ENCODE data around the gene ZYG11B.

Gene ZYG11B

DNA sequence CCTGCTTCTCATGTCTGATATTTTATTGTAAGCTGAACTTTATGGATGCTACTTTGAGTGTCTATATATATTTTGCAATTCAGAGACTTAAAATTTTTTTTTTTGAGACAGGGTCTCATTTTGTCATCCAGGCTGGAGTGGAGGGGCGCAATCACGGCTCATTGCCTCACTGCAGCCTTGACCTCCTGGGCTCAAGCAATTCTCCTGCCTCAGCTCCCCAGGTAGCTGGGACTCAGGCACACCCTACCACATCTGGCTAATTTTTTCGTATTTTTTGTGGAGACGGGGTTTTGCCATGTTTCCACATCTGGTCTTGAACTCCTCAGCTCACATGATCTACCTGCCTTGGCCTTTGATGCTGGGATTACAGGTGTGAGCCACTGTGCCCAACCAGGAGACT is 124.7 kb downstream of the ZYG11B start:
- H3K9ac ChIP-seq (ENCODE audit: low read length) = no peak overlapping the region
- H3K56ac ChIP-seq (ENCODE audit: low read length) = no peak overlapping the region
- no peak overlapping the region for H2AK5ac ChIP-seq (ENCODE audit: low read length)
- H3K23ac ChIP-seq (ENCODE audit: low read length) = no peak overlapping the region
- H3K4me2 ChIP-seq (ENCODE audit: low read length) = no peak overlapping the region
- WGBS (ENCODE audit: extremely low coverage, insufficient coverage, low lambda C conversion rate) = no CpG with 5 or more reads among the region's 4 CpGs
- H4K5ac ChIP-seq (ENCODE audit: low read length) = no peak overlapping the region
- no peak overlapping the region for H3K27ac ChIP-seq (ENCODE audit: low read depth, low read length)
- H2BK120ac ChIP-seq (ENCODE audit: low read depth, low read length) = no peak overlapping the region
- no peak overlapping the region for H4K8ac ChIP-seq (ENCODE audit: low read depth, low read length)
- H2BK5ac ChIP-seq (ENCODE audit: low read length) = no peak overlapping the region
- no peaks in the 10 kb centered on the region for H3K27me3 ChIP-seq (ENCODE audit: insufficient read depth, low read length, poor library complexity)
- H3K36me3 ChIP-seq (ENCODE audit: control insufficient read depth, insufficient read depth, low read length) = no peaks in the 10 kb centered on the region
- DNase-seq = no peak
- no peaks in the 10 kb centered on the region for H3K79me1 ChIP-seq (ENCODE audit: low read length)
- no peak overlapping the region for H3K4ac ChIP-seq (ENCODE audit: low read depth, low read length)
- H3K4me1 ChIP-seq (ENCODE audit: control insufficient read depth, low read depth, low read length) = no peaks in the 10 kb centered on the region
- no peaks in the 10 kb centered on the region for H3K79me2 ChIP-seq (ENCODE audit: control insufficient read depth, insufficient read depth, low read length)
- H2BK15ac ChIP-seq (replicated peaks; ENCODE audit: low read depth) = no peak overlapping the region
- no peak overlapping the region for H3K4me3 ChIP-seq (ENCODE audit: low read length)
- H3K18ac ChIP-seq (ENCODE audit: low read length) = no peak overlapping the region

DNA sequence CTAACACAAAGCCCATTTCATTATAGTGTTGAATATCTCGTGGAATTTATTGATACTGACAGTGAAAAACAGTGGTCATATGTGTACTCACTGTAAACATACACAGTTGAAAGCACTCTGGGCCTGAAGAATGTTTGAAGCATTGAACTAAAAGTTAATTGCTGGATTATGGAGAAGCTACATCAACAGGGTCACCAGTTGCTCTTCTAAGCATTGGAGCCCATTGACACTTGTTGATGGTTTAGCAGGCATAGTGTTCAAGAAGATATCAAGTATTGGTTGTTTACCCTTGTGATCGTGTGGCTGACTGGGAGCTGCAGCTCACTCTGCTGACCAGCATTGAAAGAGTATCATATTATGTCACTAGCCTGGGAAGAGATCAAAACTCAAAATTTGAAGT is 126.6 kb downstream of the ZYG11B start:
- H3K79me1 ChIP-seq (ENCODE audit: low read length) = no peaks in the 10 kb centered on the region
- H3K4ac ChIP-seq (ENCODE audit: low read depth, low read length) = no peak overlapping the region
- H3K79me2 ChIP-seq (ENCODE audit: control insufficient read depth, insufficient read depth, low read length) = no peaks in the 10 kb centered on the region
- DNase-seq = no peak
- no peak overlapping the region for H4K5ac ChIP-seq (ENCODE audit: low read length)
- H3K4me1 ChIP-seq (ENCODE audit: control insufficient read depth, low read depth, low read length) = no peaks in the 10 kb centered on the region
- no peak overlapping the region for H2AK5ac ChIP-seq (ENCODE audit: low read length)
- no peak overlapping the region for H2BK120ac ChIP-seq (ENCODE audit: low read depth, low read length)
- H2BK15ac ChIP-seq (replicated peaks; ENCODE audit: low read depth) = no peak overlapping the region
- no peak overlapping the region for H4K8ac ChIP-seq (ENCODE audit: low read depth, low read length)
- H3K27ac ChIP-seq (ENCODE audit: low read depth, low read length) = no peak overlapping the region
- no CpG with 5 or more reads among the region's 2 CpGs for WGBS (ENCODE audit: extremely low coverage, insufficient coverage, low lambda C conversion rate)
- no peak overlapping the region for H3K56ac ChIP-seq (ENCODE audit: low read length)
- H3K36me3 ChIP-seq (ENCODE audit: control insufficient read depth, insufficient read depth, low read length) = no peaks in the 10 kb centered on the region
- H3K23ac ChIP-seq (ENCODE audit: low read length) = no peak overlapping the region
- H3K18ac ChIP-seq (ENCODE audit: low read length) = no peak overlapping the region
- no peak overlapping the region for H3K4me2 ChIP-seq (ENCODE audit: low read length)
- H2BK5ac ChIP-seq (ENCODE audit: low read length) = no peak overlapping the region
- no peak overlapping the region for H3K4me3 ChIP-seq (ENCODE audit: low read length)
- H3K27me3 ChIP-seq (ENCODE audit: insufficient read depth, low read length, poor library complexity) = no peaks in the 10 kb centered on the region
- no peak overlapping the region for H3K9ac ChIP-seq (ENCODE audit: low read length)

DNA sequence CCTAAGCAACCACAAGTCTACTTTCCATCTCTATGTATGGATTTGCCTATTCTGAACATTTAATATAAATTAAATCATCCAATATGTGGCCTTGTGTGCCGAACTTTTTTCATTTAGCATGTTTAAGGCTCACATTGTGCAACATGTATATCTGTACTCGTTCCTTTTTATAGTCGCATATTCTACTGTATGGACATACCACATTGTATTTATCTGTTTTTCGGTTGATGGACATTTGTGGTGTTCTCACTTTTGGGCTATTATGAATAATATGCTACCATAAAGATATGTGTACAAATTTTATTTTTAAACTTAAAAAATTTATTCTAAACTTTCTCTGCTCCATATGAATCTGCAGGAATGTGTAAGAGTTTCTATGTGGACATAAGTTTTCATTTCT is 129.3 kb downstream of the ZYG11B start:
- no peak overlapping the region for H2BK15ac ChIP-seq (replicated peaks; ENCODE audit: low read depth)
- no peak overlapping the region for H3K27ac ChIP-seq (ENCODE audit: low read depth, low read length)
- WGBS (ENCODE audit: extremely low coverage, insufficient coverage, low lambda C conversion rate) = no CpG with 5 or more reads among the region's 4 CpGs
- no peak overlapping the region for H3K4me2 ChIP-seq (ENCODE audit: low read length)
- no peak overlapping the region for H4K8ac ChIP-seq (ENCODE audit: low read depth, low read length)
- no peak overlapping the region for H2AK5ac ChIP-seq (ENCODE audit: low read length)
- H3K36me3 ChIP-seq (ENCODE audit: control insufficient read depth, insufficient read depth, low read length) = no peaks in the 10 kb centered on the region
- H3K4me3 ChIP-seq (ENCODE audit: low read length) = no peak overlapping the region
- DNase-seq = no peak
- H3K23ac ChIP-seq (ENCODE audit: low read length) = no peak overlapping the region
- no peaks in the 10 kb centered on the region for H3K27me3 ChIP-seq (ENCODE audit: insufficient read depth, low read length, poor library complexity)
- no peak overlapping the region for H3K9ac ChIP-seq (ENCODE audit: low read length)
- H3K4me1 ChIP-seq (ENCODE audit: control insufficient read depth, low read depth, low read length) = no peaks in the 10 kb centered on the region
- no peak overlapping the region for H3K18ac ChIP-seq (ENCODE audit: low read length)
- no peak overlapping the region for H2BK5ac ChIP-seq (ENCODE audit: low read length)
- H4K5ac ChIP-seq (ENCODE audit: low read length) = no peak overlapping the region
- no peaks in the 10 kb centered on the region for H3K79me2 ChIP-seq (ENCODE audit: control insufficient read depth, insufficient read depth, low read length)
- no peak overlapping the region for H2BK120ac ChIP-seq (ENCODE audit: low read depth, low read length)
- H3K79me1 ChIP-seq (ENCODE audit: low read length) = no peaks in the 10 kb centered on the region
- H3K56ac ChIP-seq (ENCODE audit: low read length) = no peak overlapping the region
- no peak overlapping the region for H3K4ac ChIP-seq (ENCODE audit: low read depth, low read length)

DNA sequence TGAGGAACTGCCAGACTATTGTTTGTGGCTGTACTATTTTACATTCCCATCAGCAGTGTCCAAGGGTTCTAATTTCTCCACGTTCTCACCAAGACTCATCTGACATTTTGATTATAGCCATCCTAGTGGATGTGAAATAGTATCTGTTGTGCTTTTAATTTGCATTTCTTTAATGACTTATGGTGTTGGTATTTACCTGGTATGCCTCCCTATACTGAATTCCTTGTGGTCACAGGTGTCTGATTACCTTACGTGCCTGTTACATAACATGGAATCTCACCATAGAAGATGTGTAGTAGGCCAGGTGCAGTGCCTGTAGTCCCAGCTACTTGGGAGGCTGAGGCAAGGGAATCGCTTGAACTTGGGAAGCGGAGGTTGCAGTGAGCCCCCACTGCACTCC is 129.8 kb downstream of the ZYG11B start:
- H4K8ac ChIP-seq (ENCODE audit: low read depth, low read length) = no peak overlapping the region
- no CpG with 5 or more reads among the region's 4 CpGs for WGBS (ENCODE audit: extremely low coverage, insufficient coverage, low lambda C conversion rate)
- no peak overlapping the region for H3K4me2 ChIP-seq (ENCODE audit: low read length)
- H4K5ac ChIP-seq (ENCODE audit: low read length) = no peak overlapping the region
- no peak overlapping the region for H2BK120ac ChIP-seq (ENCODE audit: low read depth, low read length)
- no peaks in the 10 kb centered on the region for H3K79me1 ChIP-seq (ENCODE audit: low read length)
- no peak overlapping the region for H3K4me3 ChIP-seq (ENCODE audit: low read length)
- no peak overlapping the region for H2AK5ac ChIP-seq (ENCODE audit: low read length)
- no peak overlapping the region for H3K18ac ChIP-seq (ENCODE audit: low read length)
- H2BK15ac ChIP-seq (replicated peaks; ENCODE audit: low read depth) = no peak overlapping the region
- no peak overlapping the region for H2BK5ac ChIP-seq (ENCODE audit: low read length)
- no peak overlapping the region for H3K27ac ChIP-seq (ENCODE audit: low read depth, low read length)
- H3K4me1 ChIP-seq (ENCODE audit: control insufficient read depth, low read depth, low read length) = no peaks in the 10 kb centered on the region
- no peak overlapping the region for H3K23ac ChIP-seq (ENCODE audit: low read length)
- no peaks in the 10 kb centered on the region for H3K79me2 ChIP-seq (ENCODE audit: control insufficient read depth, insufficient read depth, low read length)
- no peak overlapping the region for H3K4ac ChIP-seq (ENCODE audit: low read depth, low read length)
- no peak overlapping the region for H3K56ac ChIP-seq (ENCODE audit: low read length)
- H3K36me3 ChIP-seq (ENCODE audit: control insufficient read depth, insufficient read depth, low read length) = no peaks in the 10 kb centered on the region
- no peak overlapping the region for H3K9ac ChIP-seq (ENCODE audit: low read length)
- H3K27me3 ChIP-seq (ENCODE audit: insufficient read depth, low read length, poor library complexity) = no peaks in the 10 kb centered on the region
- DNase-seq = peak; percentile 27

DNA sequence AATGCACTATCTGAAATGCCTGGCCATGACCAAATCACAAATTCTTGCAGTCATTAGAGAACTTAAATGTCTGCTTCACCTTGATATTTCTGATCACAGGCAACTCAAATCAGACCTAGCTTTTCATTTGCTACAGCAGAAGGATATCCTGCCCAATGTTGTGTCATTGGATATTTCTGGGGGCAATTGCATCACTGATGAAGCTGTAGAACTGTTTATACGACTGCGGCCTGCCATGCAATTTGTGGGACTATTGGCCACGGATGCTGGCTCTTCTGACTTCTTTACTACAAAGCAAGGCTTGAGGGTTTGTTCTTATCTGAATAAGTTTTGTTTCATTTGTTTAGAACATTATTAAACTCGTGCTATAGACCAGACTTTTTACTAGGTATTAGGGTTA is 131.2 kb downstream of the ZYG11B start:
- Histone ChIP-seq H3K9ac (ENCODE audit: low read length) (no peak overlapping the region), H2BK5ac (ENCODE audit: low read length) (no peak overlapping the region), H4K8ac (ENCODE audit: low read depth, low read length) (no peak overlapping the region), H3K4me3 (ENCODE audit: low read length) (no peak overlapping the region), H3K23ac (ENCODE audit: low read length) (no peak overlapping the region), H3K4ac (ENCODE audit: low read depth, low read length) (no peak overlapping the region), H2BK120ac (ENCODE audit: low read depth, low read length) (no peak overlapping the region), H2BK15ac (replicated peaks; ENCODE audit: low read depth) (no peak overlapping the region), H3K27me3 (ENCODE audit: insufficient read depth, low read length, poor library complexity) (no peaks in the 10 kb centered on the region), H3K27ac (ENCODE audit: low read depth, low read length) (no peak overlapping the region), H3K79me2 (ENCODE audit: control insufficient read depth, insufficient read depth, low read length) (no peaks in the 10 kb centered on the region), H3K56ac (ENCODE audit: low read length) (no peak overlapping the region), H3K79me1 (ENCODE audit: low read length) (no peaks in the 10 kb centered on the region), H3K4me1 (ENCODE audit: control insufficient read depth, low read depth, low read length) (no peaks in the 10 kb centered on the region), H4K5ac (ENCODE audit: low read length) (no peak overlapping the region), H3K18ac (ENCODE audit: low read length) (no peak overlapping the region), H2AK5ac (ENCODE audit: low read length) (no peak overlapping the region), H3K36me3 (ENCODE audit: control insufficient read depth, insufficient read depth, low read length) (no peaks in the 10 kb centered on the region), H3K4me2 (ENCODE audit: low read length) (no peak overlapping the region)
- no CpG with 5 or more reads among the region's 4 CpGs for WGBS (ENCODE audit: extremely low coverage, insufficient coverage, low lambda C conversion rate)
- DNase-seq = no peak

DNA sequence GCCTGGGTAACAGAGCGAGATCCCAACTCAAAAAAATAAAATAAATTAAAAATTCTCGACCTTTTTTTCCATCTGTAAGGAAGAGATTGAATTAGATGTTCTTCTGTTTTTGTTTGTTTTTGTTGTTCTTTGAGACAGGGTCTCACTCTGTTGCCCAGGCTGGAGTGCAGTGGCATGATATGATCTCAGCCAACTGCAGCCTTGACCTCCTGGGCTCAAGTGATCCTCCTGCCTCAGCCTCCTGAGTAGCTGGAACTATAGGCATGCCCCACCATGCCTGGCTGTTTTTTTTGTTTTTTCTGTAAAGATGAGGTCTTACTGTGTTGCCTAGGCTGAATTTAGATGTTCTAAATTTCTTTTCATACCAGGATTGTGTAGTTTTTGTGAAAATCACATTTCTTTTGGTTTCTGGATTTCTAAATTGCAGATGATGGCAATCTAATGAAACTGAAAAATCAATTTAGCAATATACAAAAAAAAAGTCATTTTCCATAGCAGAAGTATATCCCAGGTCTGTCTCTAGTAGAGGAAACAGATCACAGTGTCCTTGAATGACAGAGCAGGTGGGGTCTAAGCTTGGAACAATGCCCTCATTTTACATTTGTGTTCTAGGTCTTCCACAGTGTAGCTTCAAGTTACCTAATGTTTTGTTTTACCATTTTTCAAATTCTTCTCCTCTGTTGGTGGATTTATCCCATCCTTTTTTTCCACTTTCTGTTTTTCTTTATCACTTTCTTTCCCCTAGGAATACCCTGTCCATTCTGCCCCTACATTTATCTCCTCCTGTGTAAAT is 136.6 kb downstream of the ZYG11B start:
- H3K9ac ChIP-seq (ENCODE audit: low read length) = no peak overlapping the region
- H3K79me2 ChIP-seq (ENCODE audit: control insufficient read depth, insufficient read depth, low read length) = no peaks in the 10 kb centered on the region
- no peaks in the 10 kb centered on the region for H3K4me1 ChIP-seq (ENCODE audit: control insufficient read depth, low read depth, low read length)
- no peak overlapping the region for H3K27ac ChIP-seq (ENCODE audit: low read depth, low read length)
- no peak overlapping the region for H2BK5ac ChIP-seq (ENCODE audit: low read length)
- no peak overlapping the region for H3K23ac ChIP-seq (ENCODE audit: low read length)
- H3K4me3 ChIP-seq (ENCODE audit: low read length) = no peak overlapping the region
- H3K79me1 ChIP-seq (ENCODE audit: low read length) = no peaks in the 10 kb centered on the region
- no peak overlapping the region for H3K4ac ChIP-seq (ENCODE audit: low read depth, low read length)
- no peak overlapping the region for H2AK5ac ChIP-seq (ENCODE audit: low read length)
- H3K27me3 ChIP-seq (ENCODE audit: insufficient read depth, low read length, poor library complexity) = no peaks in the 10 kb centered on the region
- WGBS (ENCODE audit: extremely low coverage, insufficient coverage, low lambda C conversion rate) = no CpG with 5 or more reads among the region's 2 CpGs
- H3K4me2 ChIP-seq (ENCODE audit: low read length) = no peak overlapping the region
- H3K18ac ChIP-seq (ENCODE audit: low read length) = no peak overlapping the region
- no peak overlapping the region for H4K8ac ChIP-seq (ENCODE audit: low read depth, low read length)
- H3K56ac ChIP-seq (ENCODE audit: low read length) = no peak overlapping the region
- DNase-seq = no peak
- H4K5ac ChIP-seq (ENCODE audit: low read length) = no peak overlapping the region
- H3K36me3 ChIP-seq (ENCODE audit: control insufficient read depth, insufficient read depth, low read length) = no peaks in the 10 kb centered on the region
- no peak overlapping the region for H2BK120ac ChIP-seq (ENCODE audit: low read depth, low read length)
- H2BK15ac ChIP-seq (replicated peaks; ENCODE audit: low read depth) = no peak overlapping the region

All from mesendoderm (in vitro differentiated cells).